ENCODE measurements around the gene MGAT4B.

DNA sequence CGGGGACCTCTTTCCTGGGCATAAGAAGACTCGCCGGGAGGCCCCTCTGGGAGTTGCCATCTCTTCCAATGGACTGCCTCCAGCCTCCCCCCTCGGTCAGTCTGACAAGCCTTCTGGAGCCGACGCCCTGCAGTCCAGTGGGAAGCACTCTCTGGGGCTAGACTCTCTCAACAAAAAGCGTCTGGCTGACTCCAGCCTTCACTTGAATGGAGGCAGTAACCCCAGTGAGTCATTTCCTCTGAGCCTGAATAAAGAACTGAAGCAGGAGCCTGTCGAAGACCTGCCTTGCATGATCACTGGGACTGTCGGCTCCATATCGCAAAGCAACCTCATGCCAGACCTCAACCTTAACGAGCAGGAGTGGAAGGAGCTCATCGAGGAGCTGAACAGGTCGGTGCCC is 41.3 kb downstream of the MGAT4B start:
- TF ChIP-seq, protein P1, sequence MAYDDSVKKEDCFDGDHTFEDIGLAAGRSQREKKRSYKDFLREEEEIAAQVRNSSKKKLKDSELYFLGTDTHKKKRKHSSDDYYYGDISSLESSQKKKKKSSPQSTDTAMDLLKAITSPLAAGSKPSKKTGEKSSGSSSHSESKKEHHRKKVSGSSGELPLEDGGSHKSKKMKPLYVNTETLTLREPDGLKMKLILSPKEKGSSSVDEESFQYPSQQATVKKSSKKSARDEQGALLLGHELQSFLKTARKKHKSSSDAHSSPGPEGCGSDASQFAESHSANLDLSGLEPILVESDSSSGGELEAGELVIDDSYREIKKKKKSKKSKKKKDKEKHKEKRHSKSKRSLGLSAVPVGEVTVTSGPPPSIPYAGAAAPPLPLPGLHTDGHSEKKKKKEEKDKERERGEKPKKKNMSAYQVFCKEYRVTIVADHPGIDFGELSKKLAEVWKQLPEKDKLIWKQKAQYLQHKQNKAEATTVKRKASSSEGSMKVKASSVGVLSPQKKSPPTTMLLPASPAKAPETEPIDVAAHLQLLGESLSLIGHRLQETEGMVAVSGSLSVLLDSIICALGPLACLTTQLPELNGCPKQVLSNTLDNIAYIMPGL (CRISPR knock-in tag; IDR thresholded peaks at IDR 0.05): no peak
- TF ChIP-seq, protein P2, sequence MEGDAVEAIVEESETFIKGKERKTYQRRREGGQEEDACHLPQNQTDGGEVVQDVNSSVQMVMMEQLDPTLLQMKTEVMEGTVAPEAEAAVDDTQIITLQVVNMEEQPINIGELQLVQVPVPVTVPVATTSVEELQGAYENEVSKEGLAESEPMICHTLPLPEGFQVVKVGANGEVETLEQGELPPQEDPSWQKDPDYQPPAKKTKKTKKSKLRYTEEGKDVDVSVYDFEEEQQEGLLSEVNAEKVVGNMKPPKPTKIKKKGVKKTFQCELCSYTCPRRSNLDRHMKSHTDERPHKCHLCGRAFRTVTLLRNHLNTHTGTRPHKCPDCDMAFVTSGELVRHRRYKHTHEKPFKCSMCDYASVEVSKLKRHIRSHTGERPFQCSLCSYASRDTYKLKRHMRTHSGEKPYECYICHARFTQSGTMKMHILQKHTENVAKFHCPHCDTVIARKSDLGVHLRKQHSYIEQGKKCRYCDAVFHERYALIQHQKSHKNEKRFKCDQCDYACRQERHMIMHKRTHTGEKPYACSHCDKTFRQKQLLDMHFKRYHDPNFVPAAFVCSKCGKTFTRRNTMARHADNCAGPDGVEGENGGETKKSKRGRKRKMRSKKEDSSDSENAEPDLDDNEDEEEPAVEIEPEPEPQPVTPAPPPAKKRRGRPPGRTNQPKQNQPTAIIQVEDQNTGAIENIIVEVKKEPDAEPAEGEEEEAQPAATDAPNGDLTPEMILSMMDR (IDR thresholded peaks at IDR 0.05): no peak
- TF ChIP-seq, protein P3, sequence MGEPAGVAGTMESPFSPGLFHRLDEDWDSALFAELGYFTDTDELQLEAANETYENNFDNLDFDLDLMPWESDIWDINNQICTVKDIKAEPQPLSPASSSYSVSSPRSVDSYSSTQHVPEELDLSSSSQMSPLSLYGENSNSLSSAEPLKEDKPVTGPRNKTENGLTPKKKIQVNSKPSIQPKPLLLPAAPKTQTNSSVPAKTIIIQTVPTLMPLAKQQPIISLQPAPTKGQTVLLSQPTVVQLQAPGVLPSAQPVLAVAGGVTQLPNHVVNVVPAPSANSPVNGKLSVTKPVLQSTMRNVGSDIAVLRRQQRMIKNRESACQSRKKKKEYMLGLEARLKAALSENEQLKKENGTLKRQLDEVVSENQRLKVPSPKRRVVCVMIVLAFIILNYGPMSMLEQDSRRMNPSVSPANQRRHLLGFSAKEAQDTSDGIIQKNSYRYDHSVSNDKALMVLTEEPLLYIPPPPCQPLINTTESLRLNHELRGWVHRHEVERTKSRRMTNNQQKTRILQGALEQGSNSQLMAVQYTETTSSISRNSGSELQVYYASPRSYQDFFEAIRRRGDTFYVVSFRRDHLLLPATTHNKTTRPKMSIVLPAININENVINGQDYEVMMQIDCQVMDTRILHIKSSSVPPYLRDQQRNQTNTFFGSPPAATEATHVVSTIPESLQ (CRISPR knock-in tag; IDR thresholded peaks at IDR 0.05): no peak
- TF ChIP-seq, protein P4, sequence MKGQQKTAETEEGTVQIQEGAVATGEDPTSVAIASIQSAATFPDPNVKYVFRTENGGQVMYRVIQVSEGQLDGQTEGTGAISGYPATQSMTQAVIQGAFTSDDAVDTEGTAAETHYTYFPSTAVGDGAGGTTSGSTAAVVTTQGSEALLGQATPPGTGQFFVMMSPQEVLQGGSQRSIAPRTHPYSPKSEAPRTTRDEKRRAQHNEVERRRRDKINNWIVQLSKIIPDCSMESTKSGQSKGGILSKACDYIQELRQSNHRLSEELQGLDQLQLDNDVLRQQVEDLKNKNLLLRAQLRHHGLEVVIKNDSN (CRISPR knock-in tag; IDR thresholded peaks at IDR 0.05): no peak
- no peak for TF ChIP-seq SMAD3 (CRISPR knock-in tag; IDR thresholded peaks at IDR 0.05; ENCODE audit: borderline replicate concordance)

Measured in WTC11 (cell line).